ENCODE measurements around the gene EXOC4.

DNA sequence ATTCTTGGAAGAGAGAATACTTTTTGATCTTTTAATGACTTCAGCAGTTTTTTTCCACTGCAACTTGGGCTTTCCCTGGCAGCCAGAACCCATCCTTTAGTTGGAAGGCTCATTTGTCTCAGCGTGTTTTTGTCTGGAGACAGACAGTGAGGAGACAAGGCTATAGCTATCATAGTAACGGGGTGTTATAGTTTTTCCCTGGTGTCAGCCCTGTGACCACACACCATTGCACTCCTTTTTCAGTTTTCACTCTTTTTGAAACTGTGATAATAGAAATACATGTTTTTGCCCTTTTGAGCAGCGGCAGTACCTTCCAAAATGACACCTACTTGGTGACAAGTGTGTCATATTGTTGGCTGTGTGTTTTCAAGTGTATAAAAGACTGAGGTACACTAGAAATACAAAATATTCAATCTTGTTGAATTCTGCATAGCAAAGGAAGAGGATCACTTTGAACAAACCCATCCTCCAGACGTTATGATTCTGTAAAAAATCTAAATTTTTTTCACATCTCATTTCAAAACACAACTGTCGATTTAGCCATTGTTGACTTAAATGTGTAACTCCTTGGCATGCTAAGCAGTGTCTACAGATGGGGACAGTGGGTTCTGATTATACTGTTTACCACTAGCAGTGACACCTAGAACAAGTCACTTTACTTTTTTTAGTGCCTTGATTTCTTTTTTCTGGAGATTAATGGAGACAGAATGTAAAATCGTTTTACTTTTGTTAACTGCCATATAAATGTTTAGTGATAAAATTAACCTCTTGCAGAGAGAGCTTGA, 130.1 kb downstream of the EXOC4 start:
- TF ChIP-seq, protein P1, sequence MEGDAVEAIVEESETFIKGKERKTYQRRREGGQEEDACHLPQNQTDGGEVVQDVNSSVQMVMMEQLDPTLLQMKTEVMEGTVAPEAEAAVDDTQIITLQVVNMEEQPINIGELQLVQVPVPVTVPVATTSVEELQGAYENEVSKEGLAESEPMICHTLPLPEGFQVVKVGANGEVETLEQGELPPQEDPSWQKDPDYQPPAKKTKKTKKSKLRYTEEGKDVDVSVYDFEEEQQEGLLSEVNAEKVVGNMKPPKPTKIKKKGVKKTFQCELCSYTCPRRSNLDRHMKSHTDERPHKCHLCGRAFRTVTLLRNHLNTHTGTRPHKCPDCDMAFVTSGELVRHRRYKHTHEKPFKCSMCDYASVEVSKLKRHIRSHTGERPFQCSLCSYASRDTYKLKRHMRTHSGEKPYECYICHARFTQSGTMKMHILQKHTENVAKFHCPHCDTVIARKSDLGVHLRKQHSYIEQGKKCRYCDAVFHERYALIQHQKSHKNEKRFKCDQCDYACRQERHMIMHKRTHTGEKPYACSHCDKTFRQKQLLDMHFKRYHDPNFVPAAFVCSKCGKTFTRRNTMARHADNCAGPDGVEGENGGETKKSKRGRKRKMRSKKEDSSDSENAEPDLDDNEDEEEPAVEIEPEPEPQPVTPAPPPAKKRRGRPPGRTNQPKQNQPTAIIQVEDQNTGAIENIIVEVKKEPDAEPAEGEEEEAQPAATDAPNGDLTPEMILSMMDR (IDR thresholded peaks at IDR 0.05): no peak
- TF ChIP-seq POLR2A (IDR thresholded peaks at IDR 0.05): no peak

Measured in lower leg skin (tissue), 3 donors.